Measurements from ENCODE around the gene FBXO42.
A peak's percentile ranks its signal among the peaks of the same experiment; 100 is the strongest.
"Not testable (repeated sequence)": the region's sequence is repeated elsewhere in the genome, so short reads cannot be mapped to it uniquely, and the experiment has no call there.

FBXO42 gene

DNA sequence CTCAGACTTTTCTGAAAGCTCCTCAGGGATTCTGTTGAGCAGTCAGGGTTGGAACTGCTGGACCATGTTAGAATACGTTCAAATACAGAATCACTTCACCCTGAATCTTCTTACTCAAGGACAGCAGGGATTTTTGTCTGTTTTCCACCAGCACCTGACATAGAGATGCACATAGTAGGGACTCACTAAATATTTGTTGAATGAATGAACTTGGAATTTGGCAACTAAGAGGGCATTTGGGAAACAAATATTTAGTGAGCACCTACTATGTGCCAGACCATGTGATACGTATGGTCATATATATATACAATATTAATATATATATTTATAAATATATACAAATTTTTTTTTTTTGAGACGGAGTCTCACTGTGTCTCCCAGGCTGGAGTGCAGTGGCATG lies 4.6 kb upstream of the FBXO42 start:
- no peak for ATAC-seq (replicated peaks)
- Mint-ChIP-seq H3K9me3 (no peaks in the 10 kb centered on the region), H3K4me3 (no peak overlapping the region), H3K36me3 (peaks cover 0 to 2% of the 10 kb centered on the region in 2 donors), H3K27ac (no peak overlapping the region), H3K27me3 (no peaks in the 10 kb centered on the region), H3K4me1 (peaks cover 4 to 13% of the 10 kb centered on the region in 2 donors)
- DNase-seq = no peak

DNA sequence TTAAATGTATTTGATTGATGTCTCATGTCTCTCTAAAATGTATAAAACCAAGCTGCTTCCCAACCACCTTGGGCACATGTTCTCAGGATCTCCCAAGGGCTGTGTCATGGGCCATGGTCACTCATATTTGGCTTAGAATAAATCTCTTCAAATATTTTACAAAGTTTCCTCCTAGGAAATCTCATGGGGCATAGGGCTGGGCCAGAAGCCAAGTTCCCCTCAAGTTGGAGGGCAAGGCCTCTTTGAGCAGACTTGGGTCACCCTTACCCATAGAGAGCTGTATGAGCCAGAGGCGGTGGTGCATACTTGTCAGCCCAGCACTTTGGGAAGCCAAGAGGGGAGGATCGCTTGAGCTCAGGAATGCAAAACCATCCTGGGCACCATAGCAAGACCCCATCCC lies 2.3 kb upstream of the FBXO42 start:
- Mint-ChIP-seq H3K4me3 (no peak overlapping the region), H3K4me1 (peaks cover 13 to 34% of the 10 kb centered on the region in 2 donors), H3K27ac (no peak overlapping the region), H3K27me3 (no peaks in the 10 kb centered on the region), H3K36me3 (peaks cover 0 to 2% of the 10 kb centered on the region in 2 donors), H3K9me3 (no peaks in the 10 kb centered on the region)
- no peak for DNase-seq
- no peak for ATAC-seq (replicated peaks)

- peaks cover 0 to 2% of the 10 kb centered on the region in 2 donors for H3K36me3 Mint-ChIP-seq
- H3K27ac Mint-ChIP-seq = peak overlapping the region; percentile 97
- H3K4me1 Mint-ChIP-seq = peaks cover 13 to 42% of the 10 kb centered on the region in 2 donors
- H3K9me3 Mint-ChIP-seq = no peaks in the 10 kb centered on the region
- ATAC-seq (replicated peaks) = peak in 1 of 2 donors; percentile 11
- no peak for DNase-seq
- H3K4me3 Mint-ChIP-seq = peak overlapping the region; percentile 94 to 97
- no peaks in the 10 kb centered on the region for H3K27me3 Mint-ChIP-seq
These were observed 709 bp upstream of the FBXO42 start for GRCh38 chr1:16352842-16353535.

DNA sequence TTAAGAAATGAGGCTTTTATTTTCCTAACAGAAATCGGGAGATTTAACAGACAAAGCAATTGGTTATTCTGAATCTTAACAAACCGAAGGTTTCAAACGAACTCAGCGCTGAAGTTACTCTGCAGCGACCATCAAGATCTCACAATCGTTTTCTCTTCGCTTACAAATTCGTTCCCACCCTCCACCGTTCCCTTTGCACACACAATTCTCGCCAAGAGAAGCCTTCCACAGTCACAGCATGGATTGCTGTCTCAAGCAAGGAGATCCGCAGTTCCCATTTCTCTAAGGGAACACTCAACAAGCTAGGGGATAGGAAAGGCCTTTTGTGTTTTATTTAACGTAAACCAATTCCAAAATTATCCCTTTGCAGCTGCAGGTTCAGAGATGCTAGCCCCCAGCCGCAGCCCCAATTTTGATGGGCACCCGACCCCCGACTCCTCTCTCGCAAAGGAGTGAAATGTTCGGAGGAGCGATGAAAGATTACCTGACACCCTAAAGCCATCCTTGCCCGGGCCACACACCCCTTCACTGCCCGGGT lies 755 bp downstream of the FBXO42 start:
- peaks cover 13 to 47% of the 10 kb centered on the region in 2 donors for H3K4me1 Mint-ChIP-seq
- ATAC-seq (replicated peaks) (no peak), DNase-seq (no peak)

DNA sequence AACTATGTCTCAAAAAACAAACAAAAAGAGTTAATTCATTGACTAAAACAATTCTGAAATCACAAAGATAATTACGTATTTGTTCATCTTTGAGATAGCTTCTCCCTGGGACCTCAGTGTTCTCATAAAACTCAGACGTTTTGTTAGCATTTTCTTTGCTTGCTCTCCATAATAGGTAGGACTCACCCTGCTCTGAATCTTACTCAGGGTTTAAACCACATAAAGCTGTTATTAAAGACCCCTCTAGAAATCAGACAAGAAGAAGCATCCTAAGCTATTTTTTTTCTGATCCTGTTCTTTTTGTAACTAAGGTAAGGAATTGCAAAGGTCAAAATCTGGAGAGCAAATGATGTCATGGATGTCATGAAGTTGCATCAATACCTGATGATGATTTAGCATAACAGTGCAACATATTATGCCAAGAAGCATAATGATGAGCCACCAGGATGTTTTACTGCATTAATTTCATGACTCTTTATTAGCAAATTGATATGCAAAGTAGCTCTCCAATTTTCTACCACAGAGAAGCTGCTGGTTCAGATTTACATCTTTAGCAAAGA lies 2.4 kb downstream of the FBXO42 start:
- peaks cover 0 to 4% of the 10 kb centered on the region in 2 donors for H3K36me3 Mint-ChIP-seq
- ATAC-seq (replicated peaks) = no peak
- no peak overlapping the region for H3K4me3 Mint-ChIP-seq
- no peak for DNase-seq
- H3K27ac Mint-ChIP-seq = no peak overlapping the region
- peaks cover 13 to 57% of the 10 kb centered on the region in 2 donors for H3K4me1 Mint-ChIP-seq
- no peaks in the 10 kb centered on the region for H3K9me3 Mint-ChIP-seq
- no peaks in the 10 kb centered on the region for H3K27me3 Mint-ChIP-seq

More for the DNA sequence above, 755 bp downstream of the FBXO42 start:
- peaks cover 0 to 2% of the 10 kb centered on the region in 2 donors for H3K36me3 Mint-ChIP-seq
- no peaks in the 10 kb centered on the region for H3K27me3 Mint-ChIP-seq
- H3K27ac Mint-ChIP-seq = peak overlapping the region; percentile 97
- H3K4me3 Mint-ChIP-seq = peak overlapping the region; percentile 94 to 97
- no peaks in the 10 kb centered on the region for H3K9me3 Mint-ChIP-seq

DNA sequence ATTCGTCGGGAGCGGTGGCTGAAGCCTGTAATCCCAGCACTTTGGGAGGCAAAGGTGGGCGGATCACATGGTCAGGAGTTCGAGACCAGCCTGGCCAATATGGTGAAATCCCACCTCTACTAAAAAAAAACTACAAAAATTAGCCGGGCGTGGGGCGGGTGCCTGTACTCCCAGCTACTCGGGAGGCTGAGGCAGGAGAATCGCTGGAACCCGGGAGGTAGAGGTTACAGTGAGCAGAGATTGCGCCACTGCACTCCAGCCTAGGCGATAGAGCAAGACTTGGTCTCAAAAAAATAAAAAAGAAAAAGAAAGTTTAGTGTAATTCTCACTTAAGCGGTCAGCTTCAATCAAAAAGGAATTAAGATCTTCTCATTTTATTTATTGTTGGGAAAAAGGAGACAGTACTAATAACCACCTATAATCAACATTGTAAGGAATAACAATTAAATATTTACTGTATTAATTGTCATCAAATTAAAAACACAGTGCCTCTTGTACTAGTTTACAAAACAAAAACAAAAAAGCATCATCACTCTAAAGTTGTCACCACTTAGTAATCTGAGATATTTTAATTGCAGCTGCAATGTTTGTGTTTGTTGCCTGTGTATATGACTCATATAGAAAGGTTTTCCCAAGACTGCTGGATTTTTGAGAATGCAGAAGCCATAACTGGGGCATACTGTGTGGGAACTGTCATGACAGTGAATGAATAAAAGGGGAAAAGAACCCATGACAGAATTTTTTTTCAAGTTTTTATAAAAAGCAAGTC lies 3.7 kb downstream of the FBXO42 start:
- DNase-seq (no peak), ATAC-seq (replicated peaks) (no peak)
- Mint-ChIP-seq H3K4me3 (no peak overlapping the region), H3K27me3 (no peaks in the 10 kb centered on the region), H3K4me1 (peaks cover 13 to 57% of the 10 kb centered on the region in 2 donors), H3K9me3 (no peaks in the 10 kb centered on the region), H3K36me3 (peaks cover 0 to 4% of the 10 kb centered on the region in 2 donors), H3K27ac (no peak overlapping the region)

- H3K9me3 Mint-ChIP-seq; H3K27ac Mint-ChIP-seq; H3K4me3 Mint-ChIP-seq; H3K27me3 Mint-ChIP-seq; ATAC-seq (replicated peaks); DNase-seq: not testable (repeated sequence)
- H3K4me1 Mint-ChIP-seq = peaks cover 9 to 41% of the 10 kb centered on the region in 2 donors
- peaks cover 7 to 11% of the 10 kb centered on the region in 2 donors for H3K36me3 Mint-ChIP-seq
These were observed 9.0 kb downstream of the FBXO42 start for GRCh38 chr1:16343276-16343675.

DNA sequence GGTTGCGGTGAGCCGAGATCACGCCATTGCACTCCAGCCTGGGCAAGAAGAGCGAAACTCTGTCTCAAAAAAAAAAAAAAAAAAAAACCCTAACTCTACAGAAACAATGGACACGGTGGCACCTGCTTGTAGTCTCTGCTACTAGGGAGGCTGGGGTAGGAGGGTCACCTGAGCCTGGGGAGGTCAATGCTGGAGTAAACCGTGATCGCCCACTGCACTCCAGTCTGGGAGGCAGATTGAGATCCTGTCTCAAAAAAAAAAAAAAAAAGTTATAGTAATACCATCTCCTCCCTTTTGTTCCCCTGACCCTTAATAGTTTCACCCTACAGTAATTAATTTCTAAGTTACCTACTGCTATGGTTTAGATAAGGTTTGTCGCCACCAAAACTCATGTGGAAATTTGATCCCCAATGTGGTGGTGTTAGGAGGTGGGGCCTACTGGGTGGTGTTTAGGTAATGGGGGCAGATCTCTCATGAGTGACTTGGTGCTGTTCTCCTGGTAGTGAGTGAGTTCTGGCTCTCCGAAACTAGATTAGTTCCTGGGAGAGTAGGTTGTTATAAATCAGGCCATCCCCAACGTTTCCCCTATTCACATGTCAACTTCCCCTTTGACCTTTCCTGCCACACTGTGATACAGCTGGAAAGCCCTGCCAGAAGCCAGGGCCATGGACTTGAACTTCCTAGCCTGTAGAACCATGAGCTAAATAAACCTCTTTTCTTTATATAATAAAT lies 9.8 kb downstream of the FBXO42 start:
- Mint-ChIP-seq H3K4me1 (peaks cover 10 to 36% of the 10 kb centered on the region in 2 donors), H3K4me3 (no peak overlapping the region), H3K27ac (no peak overlapping the region), H3K36me3 (peaks cover 7 to 12% of the 10 kb centered on the region in 2 donors), H3K9me3 (no peaks in the 10 kb centered on the region), H3K27me3 (no peaks in the 10 kb centered on the region)
- DNase-seq (no peak), ATAC-seq (replicated peaks) (no peak)

DNA sequence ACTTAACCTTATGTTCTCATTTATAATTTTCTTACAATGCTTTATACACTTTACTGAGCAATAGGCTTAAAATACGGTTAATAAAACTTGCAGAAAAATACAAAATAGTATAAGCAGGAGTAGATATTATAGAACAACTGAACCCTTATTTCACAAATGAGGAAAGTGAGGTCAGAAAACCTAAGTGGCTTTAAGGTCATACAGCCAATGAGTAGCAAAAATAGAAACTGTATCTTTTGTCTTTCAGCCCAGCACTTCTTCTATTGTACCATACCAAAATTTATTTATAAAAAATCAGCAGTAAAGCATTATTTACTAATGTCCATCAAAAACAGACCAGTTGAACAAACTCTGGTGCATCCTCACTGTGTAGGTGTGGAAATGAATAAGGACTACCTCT lies 11.6 kb downstream of the FBXO42 start:
- H3K9me3 Mint-ChIP-seq = no peaks in the 10 kb centered on the region
- peaks cover 14 to 38% of the 10 kb centered on the region in 2 donors for H3K4me1 Mint-ChIP-seq

DNA sequence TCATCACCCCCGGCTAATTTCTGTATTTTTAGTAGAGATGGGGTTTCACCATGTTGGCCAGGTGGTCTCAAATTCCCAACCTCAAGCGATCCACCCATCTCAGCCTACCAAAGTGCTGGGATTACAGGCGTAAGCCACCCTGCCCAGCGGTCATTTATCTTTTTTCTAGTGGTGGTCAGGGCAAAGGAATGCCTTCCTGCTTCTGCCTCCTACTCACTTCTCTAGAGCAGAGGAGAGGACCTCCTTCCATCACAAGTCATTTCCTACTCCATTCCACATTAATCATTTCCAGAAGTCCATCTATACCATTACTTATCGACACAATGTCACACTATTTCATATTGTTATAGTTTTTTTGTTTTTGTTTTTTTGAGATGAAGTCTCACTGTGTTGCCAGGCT lies 13.3 kb downstream of the FBXO42 start:
- Mint-ChIP-seq H3K36me3 (peaks cover 13 to 23% of the 10 kb centered on the region in 2 donors), H3K9me3 (no peaks in the 10 kb centered on the region), H3K4me1 (peaks cover 20 to 49% of the 10 kb centered on the region in 2 donors), H3K4me3 (no peak overlapping the region), H3K27ac (peak overlapping the region; percentile 2), H3K27me3 (no peaks in the 10 kb centered on the region)
- no peak for ATAC-seq (replicated peaks)
- DNase-seq = no peak

More for the DNA sequence above, 11.6 kb downstream of the FBXO42 start:
- H3K36me3 Mint-ChIP-seq = peaks cover 8 to 17% of the 10 kb centered on the region in 2 donors
- H3K27ac Mint-ChIP-seq = no peak overlapping the region
- H3K27me3 Mint-ChIP-seq = no peaks in the 10 kb centered on the region
- ATAC-seq (replicated peaks) (no peak), DNase-seq (no peak)
- no peak overlapping the region for H3K4me3 Mint-ChIP-seq

GRCh38 chr1:16334655-16335340 lies 17.5 kb downstream of the FBXO42 start:
- Mint-ChIP-seq H3K4me3 (no peak overlapping the region), H3K27me3 (no peaks in the 10 kb centered on the region), H3K27ac (no peak overlapping the region), H3K9me3 (no peaks in the 10 kb centered on the region), H3K36me3 (peaks cover 12 to 23% of the 10 kb centered on the region in 2 donors), H3K4me1 (peaks cover 17 to 39% of the 10 kb centered on the region in 2 donors)
- ATAC-seq (replicated peaks) (peak in 1 of 2 donors; percentile 56), DNase-seq (no peak)

DNA sequence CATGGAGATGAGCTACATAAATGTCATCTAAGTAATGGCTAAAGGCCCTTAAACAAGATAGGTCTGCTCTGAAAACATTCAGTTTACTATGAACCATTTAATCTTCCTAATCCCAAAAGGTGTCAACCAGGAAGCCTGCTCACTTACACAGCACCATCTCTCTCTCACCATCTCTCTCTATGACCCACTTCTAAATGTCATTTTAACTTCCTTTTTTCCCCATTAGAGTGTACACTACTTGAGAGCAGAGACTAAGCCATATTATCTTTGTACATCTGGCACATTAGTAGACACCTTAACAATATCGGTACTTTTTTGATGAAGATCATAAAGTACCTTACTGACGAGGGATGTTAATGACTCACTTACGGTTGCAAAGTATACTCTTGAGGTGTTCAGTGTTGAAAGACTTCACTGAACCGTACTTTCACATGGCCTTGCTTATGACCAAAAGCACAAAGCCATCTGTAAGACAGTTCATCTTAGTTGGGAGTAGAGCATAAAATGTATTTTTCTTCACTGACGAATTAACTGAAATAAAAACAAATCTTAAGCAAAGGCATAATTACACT lies 25.4 kb downstream of the FBXO42 start:
- ATAC-seq (replicated peaks) (peak; percentile 61 to 69), DNase-seq (no peak)
- H3K27ac Mint-ChIP-seq = peak overlapping the region; percentile 74
- no peaks in the 10 kb centered on the region for H3K27me3 Mint-ChIP-seq
- no peaks in the 10 kb centered on the region for H3K9me3 Mint-ChIP-seq
- peaks cover 8 to 20% of the 10 kb centered on the region in 2 donors for H3K4me1 Mint-ChIP-seq
- H3K4me3 Mint-ChIP-seq = no peak overlapping the region
- peaks cover 8 to 21% of the 10 kb centered on the region in 2 donors for H3K36me3 Mint-ChIP-seq

DNA sequence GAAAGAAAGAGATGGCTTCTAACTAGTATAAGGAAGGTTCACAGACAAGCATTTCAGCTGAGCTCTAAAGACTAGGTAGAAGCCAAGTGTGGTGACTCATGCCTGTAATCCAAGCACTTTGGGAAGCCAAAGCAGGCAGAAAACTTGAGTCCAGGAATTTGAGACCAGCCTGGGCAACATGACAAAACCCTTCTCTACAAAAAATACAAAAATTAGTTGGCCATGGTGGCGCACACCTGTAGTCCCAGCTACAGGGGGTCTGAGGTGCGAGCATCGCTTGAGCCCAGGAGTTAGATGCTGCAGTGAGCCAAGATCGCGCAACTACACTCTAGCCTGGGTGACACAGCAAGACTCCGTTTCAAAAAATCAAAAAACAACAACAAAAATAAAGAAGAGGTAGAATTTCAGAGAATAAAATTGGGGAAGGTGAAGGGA lies 27.8 kb downstream of the FBXO42 start:
- no peak overlapping the region for H3K27ac Mint-ChIP-seq
- H3K9me3 Mint-ChIP-seq = no peaks in the 10 kb centered on the region
- no peak overlapping the region for H3K4me3 Mint-ChIP-seq
- peaks cover 14 to 33% of the 10 kb centered on the region in 2 donors for H3K4me1 Mint-ChIP-seq
- ATAC-seq (replicated peaks) (no peak), DNase-seq (no peak)
- no peaks in the 10 kb centered on the region for H3K27me3 Mint-ChIP-seq
- H3K36me3 Mint-ChIP-seq = peaks cover 8 to 20% of the 10 kb centered on the region in 2 donors
